ENCODE results near the gene FAM90A1.
"Not testable (repeated sequence)": the region's sequence is repeated elsewhere in the genome, so short reads cannot be mapped to it uniquely, and the experiment has no call there.

The FAM90A1 gene

GRCh38 chr12:8233935-8234495 is 6.6 kb upstream of the FAM90A1 start:
- not testable (repeated sequence) for DNase-seq (ENCODE audit: low spot score)

- DNase-seq (ENCODE audit: low spot score), result not testable (repeated sequence)
Observed at GRCh38 chr12:8233300-8233855, 6.0 kb upstream of the FAM90A1 start.

- DNase-seq (ENCODE audit: low spot score), result peak; percentile 70
Observed at GRCh38 chr12:8231666-8232608, 4.5 kb upstream of the FAM90A1 start.

- not testable (repeated sequence) for DNase-seq (ENCODE audit: low spot score)
Observed at GRCh38 chr12:8231049-8231448, 3.6 kb upstream of the FAM90A1 start.

GRCh38 chr12:8229486-8229885 is 2.1 kb upstream of the FAM90A1 start:
- not testable (repeated sequence) for DNase-seq (ENCODE audit: low spot score)

GRCh38 chr12:8228607-8229006 is 1.2 kb upstream of the FAM90A1 start:
- not testable (repeated sequence) for DNase-seq (ENCODE audit: low spot score)

- DNase-seq (ENCODE audit: low spot score), result not testable (repeated sequence)
Observed at GRCh38 chr12:8227732-8228077, 287 bp upstream of the FAM90A1 start.

GRCh38 chr12:8226355-8226754 is 1.1 kb downstream of the FAM90A1 start:
- DNase-seq (ENCODE audit: low spot score), result no peak

- not testable (repeated sequence) for DNase-seq (ENCODE audit: low spot score)
Observed at GRCh38 chr12:8224782-8225181, 2.6 kb downstream of the FAM90A1 start.

- DNase-seq (ENCODE audit: low spot score), result not testable (repeated sequence)
Observed at GRCh38 chr12:8223646-8224045, 3.8 kb downstream of the FAM90A1 start.

- DNase-seq (ENCODE audit: low spot score), result not testable (repeated sequence)
Observed at GRCh38 chr12:8222303-8222702, 5.1 kb downstream of the FAM90A1 start.

GRCh38 chr12:8221844-8222243 is 5.6 kb downstream of the FAM90A1 start:
- not testable (repeated sequence) for DNase-seq (ENCODE audit: low spot score)

GRCh38 chr12:8221375-8221774 is 6.0 kb downstream of the FAM90A1 start:
- not testable (repeated sequence) for DNase-seq (ENCODE audit: low spot score)

- DNase-seq (ENCODE audit: low spot score), result not testable (repeated sequence)
Observed at GRCh38 chr12:8218711-8219382, 8.6 kb downstream of the FAM90A1 start.

- not testable (repeated sequence) for DNase-seq (ENCODE audit: low spot score)
Observed at GRCh38 chr12:8197685-8198308, 29.6 kb downstream of the FAM90A1 start.

- DNase-seq (ENCODE audit: low spot score), result not testable (repeated sequence)
Observed at GRCh38 chr12:8188088-8188487, 39.3 kb downstream of the FAM90A1 start.

GRCh38 chr12:8184206-8184605 is 43.2 kb downstream of the FAM90A1 start:
- not testable (repeated sequence) for DNase-seq (ENCODE audit: low spot score)

- DNase-seq (ENCODE audit: low spot score), result not testable (repeated sequence)
Observed at GRCh38 chr12:8183346-8183745, 44.1 kb downstream of the FAM90A1 start.

- not testable (repeated sequence) for DNase-seq (ENCODE audit: low spot score)
Observed at GRCh38 chr12:8182923-8183322, 44.5 kb downstream of the FAM90A1 start.

- not testable (repeated sequence) for DNase-seq (ENCODE audit: low spot score)
Observed at GRCh38 chr12:8181271-8181670, 46.1 kb downstream of the FAM90A1 start.

GRCh38 chr12:8179989-8180585 is 47.3 kb downstream of the FAM90A1 start:
- peak; percentile 80 for DNase-seq (ENCODE audit: low spot score)
